Vagina (tissue), 2 donors: ENCODE results near the gene TAX1BP1.

Source experiments
- POLR2A ChIP-seq, 2 donors: fragments of 450-650 bp; IDR thresholded peaks; one replicate each; pipeline ENCODE4 v1.6.1; 2017; ENCODE audit warnings: antibody characterized with exemption in 2 of 2, mild to moderate bottlenecking in 2 of 2, moderate library complexity in 2 of 2
- TF ChIP-seq, protein P1 (sequence below), 3 experiments: fragments of 450-650 bp in 2 of 3; fragments of 200-600 bp in 1 of 3; sonication (generic) in 1 of 3; IDR thresholded peaks; one replicate each; pipeline ENCODE4 v1.5.1; 2017 to 2019; ENCODE audit warnings: antibody characterized with exemption in 3 of 3, mild to moderate bottlenecking in 2 of 3, moderate library complexity in 2 of 3

DNA sequence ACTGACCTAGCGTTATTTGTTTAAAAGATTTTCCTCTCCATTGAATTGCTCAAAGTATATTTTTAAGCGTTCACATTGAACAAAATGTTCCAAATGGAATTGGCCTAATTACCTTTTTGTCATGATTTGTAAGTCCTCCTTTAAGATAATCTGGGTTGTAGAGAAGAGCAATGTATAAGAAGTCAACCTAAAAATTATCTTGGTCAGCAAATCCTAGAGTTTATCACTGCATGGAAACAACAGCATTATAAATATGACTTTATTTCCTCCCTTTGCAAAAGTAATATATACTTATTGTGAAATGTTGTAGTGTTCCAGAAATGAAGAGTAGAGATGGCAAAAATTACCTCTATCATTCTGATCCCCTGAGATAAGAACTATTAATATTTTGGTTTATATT, 59.2 kb downstream of the TAX1BP1 start:
- TF ChIP-seq, protein P1, sequence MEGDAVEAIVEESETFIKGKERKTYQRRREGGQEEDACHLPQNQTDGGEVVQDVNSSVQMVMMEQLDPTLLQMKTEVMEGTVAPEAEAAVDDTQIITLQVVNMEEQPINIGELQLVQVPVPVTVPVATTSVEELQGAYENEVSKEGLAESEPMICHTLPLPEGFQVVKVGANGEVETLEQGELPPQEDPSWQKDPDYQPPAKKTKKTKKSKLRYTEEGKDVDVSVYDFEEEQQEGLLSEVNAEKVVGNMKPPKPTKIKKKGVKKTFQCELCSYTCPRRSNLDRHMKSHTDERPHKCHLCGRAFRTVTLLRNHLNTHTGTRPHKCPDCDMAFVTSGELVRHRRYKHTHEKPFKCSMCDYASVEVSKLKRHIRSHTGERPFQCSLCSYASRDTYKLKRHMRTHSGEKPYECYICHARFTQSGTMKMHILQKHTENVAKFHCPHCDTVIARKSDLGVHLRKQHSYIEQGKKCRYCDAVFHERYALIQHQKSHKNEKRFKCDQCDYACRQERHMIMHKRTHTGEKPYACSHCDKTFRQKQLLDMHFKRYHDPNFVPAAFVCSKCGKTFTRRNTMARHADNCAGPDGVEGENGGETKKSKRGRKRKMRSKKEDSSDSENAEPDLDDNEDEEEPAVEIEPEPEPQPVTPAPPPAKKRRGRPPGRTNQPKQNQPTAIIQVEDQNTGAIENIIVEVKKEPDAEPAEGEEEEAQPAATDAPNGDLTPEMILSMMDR (IDR thresholded peaks at IDR 0.05): no peak
- TF ChIP-seq POLR2A (IDR thresholded peaks at IDR 0.05): no peak
